Gastroesophageal sphincter (tissue), 3 donors: ENCODE results near the gene PTPN6.

Experiments
- POLR2A ChIP-seq, 2 donors: fragments of 450-650 bp; IDR thresholded peaks; one replicate each; pipeline ENCODE4 v1.6.1; 2017; ENCODE audit warnings: antibody characterized with exemption in 2 of 2, mild to moderate bottlenecking in 2 of 2, moderate library complexity in 1 of 2
- TF ChIP-seq, protein P1 (sequence below), 4 experiments: fragments of 200-600 bp in 2 of 4; fragments of 450-650 bp in 2 of 4; sonication (generic) in 1 of 4; IDR thresholded peaks; one replicate each; pipeline ENCODE4 v1.5.1; 2017 to 2019; ENCODE audit warnings: antibody characterized with exemption in 4 of 4, mild to moderate bottlenecking in 2 of 4, moderate library complexity in 2 of 4

DNA sequence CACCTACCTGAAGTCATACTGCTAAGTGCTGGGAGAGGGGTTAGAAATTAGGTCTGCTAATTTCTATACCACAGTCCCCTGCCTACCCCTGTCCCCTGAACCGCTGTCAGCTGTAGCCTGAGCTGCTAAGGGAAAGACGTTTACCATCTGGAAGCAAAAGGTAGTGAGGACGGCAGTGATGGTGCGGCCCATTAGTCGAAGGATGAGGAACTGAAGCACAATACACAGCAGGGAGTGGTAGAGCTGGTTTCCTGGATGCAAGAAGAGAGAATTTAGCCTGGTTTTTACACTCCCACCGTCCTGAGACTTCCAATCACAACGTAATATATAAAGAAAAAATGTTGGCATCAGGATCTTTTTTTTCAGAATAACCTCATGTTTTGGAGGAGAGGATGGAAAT is 31.4 kb downstream of the PTPN6 start:
- TF ChIP-seq, protein P1, sequence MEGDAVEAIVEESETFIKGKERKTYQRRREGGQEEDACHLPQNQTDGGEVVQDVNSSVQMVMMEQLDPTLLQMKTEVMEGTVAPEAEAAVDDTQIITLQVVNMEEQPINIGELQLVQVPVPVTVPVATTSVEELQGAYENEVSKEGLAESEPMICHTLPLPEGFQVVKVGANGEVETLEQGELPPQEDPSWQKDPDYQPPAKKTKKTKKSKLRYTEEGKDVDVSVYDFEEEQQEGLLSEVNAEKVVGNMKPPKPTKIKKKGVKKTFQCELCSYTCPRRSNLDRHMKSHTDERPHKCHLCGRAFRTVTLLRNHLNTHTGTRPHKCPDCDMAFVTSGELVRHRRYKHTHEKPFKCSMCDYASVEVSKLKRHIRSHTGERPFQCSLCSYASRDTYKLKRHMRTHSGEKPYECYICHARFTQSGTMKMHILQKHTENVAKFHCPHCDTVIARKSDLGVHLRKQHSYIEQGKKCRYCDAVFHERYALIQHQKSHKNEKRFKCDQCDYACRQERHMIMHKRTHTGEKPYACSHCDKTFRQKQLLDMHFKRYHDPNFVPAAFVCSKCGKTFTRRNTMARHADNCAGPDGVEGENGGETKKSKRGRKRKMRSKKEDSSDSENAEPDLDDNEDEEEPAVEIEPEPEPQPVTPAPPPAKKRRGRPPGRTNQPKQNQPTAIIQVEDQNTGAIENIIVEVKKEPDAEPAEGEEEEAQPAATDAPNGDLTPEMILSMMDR (IDR thresholded peaks at IDR 0.05) = no peak
- TF ChIP-seq POLR2A (IDR thresholded peaks at IDR 0.05) = no peak
